Upper lobe of left lung (tissue), 6 donors: ENCODE data around the gene PPP2CA. TPM values are rescaled to one million over a fixed set of nuclear protein-coding genes. Genes with fewer than 3 reads are reported as not detected.
A peak's percentile ranks its signal among the peaks of the same experiment; 100 is the strongest.

ENCODE experiments used
- ATAC-seq, 2 donors: fragments of 200-7000 bp; cut with Tn5 transposase; one replicate each; pipeline ENCODE4 v1.9.1; 2022; ENCODE audit warnings: mild to moderate bottlenecking in 2 of 2, moderate library complexity in 2 of 2; ENCODE audit not compliant: low FRiP score in 2 of 2
- DNase-seq, 2 donors: peaks; one replicate each; pipeline ENCODE4 v3.0.0-alpha.2; 2019 to 2020
- H3K27ac ChIP-seq, 4 donors: fragments of 200-600 bp; sonication (generic); one replicate each; pipeline ENCODE4 v1.5.1; 2016 to 2019
- H3K27me3 ChIP-seq, 4 donors: fragments of 200-600 bp; sonication (generic); one replicate each; pipeline ENCODE4 v1.5.1; 2017 to 2019
- H3K36me3 ChIP-seq, 4 donors: fragments of 200-600 bp; sonication (generic); one replicate each; pipeline ENCODE4 v1.5.1; 2016 to 2019
- H3K4me1 ChIP-seq, 4 donors: fragments of 200-600 bp; sonication (generic); one replicate each; pipeline ENCODE4 v1.5.1; 2018 to 2019
- H3K4me3 ChIP-seq, 4 donors: fragments of 200-600 bp; sonication (generic); one replicate each; pipeline ENCODE4 v1.5.1; 2017 to 2019; ENCODE audit warnings: mild to moderate bottlenecking in 2 of 4, moderate library complexity in 1 of 4
- H3K9me3 ChIP-seq, 4 donors: fragments of 200-600 bp; sonication (generic); one replicate each; pipeline ENCODE4 v1.5.1; 2018 to 2019
- EP300 ChIP-seq, 4 donors: sonication (generic); formaldehyde crosslinking; IDR thresholded peaks; one replicate each; pipeline ENCODE4 v1.5.1; 2017; ENCODE audit warnings: antibody characterized with exemption in 4 of 4, control low read depth in 2 of 4
- POLR2A ChIP-seq, 4 donors: fragments of 450-650 bp; IDR thresholded peaks; one replicate each; pipeline ENCODE4 v1.5.1; 2016 to 2017; ENCODE audit warnings: antibody characterized with exemption in 4 of 4, mild to moderate bottlenecking in 2 of 4
- POLR2AphosphoS5 ChIP-seq, 2 donors: sonication (generic); formaldehyde crosslinking; IDR thresholded peaks; one replicate each; pipeline ENCODE4 v1.5.1; 2017; ENCODE audit warnings: antibody characterized with exemption in 2 of 2
- WGBS, 2 donors: methylation state at CpG; one replicate each; pipeline ENCODE4 v1.1.5; 2017 to 2018; 5-methylcytosine and 5-hydroxymethylcytosine counted together
- total RNA-seq, 6 donors: library from RNA; depleted of rRNA in 4 of 6; stranded (reverse); fragments of >200 nt in 4 of 6; gene quantifications; one replicate each; pipeline versions ENCODE4 v1.1.0 to v1.2.1, GENCODE V29; 2016 to 2021
- TF ChIP-seq, protein P1 (sequence below), 6 experiments: fragments of 450-650 bp in 4 of 6; fragments of 200-600 bp in 2 of 6; sonication (generic) in 2 of 6; IDR thresholded peaks; one replicate each; pipeline ENCODE4 v1.5.1; 2016 to 2019; ENCODE audit warnings: antibody characterized with exemption in 6 of 6
- donor health status: DM: no; HTN: no; CAD: no; lungs with moderate emphysema.
- donor health status: DM: no; HTN: yes; CAD: no; lungs with severe emphysema.

The PPP2CA gene
- total RNA-seq, 6 donors from 2014 or later, result 62.9 to 246 (median 118) TPM

DNA sequence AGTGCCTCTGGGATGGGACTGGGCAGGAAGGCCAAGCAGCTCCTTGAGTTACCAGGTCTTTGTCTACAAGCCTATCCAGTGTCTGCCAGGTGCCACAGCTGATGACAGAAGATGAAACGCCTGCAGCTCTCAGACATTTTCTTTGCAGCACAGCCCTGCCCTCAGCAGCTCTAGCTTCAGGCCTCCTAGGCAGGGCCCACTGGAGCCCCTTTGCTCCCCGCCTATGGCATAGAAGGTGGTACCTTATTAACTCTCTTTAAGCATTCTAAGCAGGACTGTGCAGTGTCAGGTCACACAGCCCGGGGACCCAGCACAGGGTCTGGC is 47.8 kb downstream of the PPP2CA start:
- 79 to 91% methylated on average over 3 of the region's 3 CpGs for WGBS, 2 donors
- DNase-seq, result no peak
- H3K4me3 ChIP-seq, result peak overlapping the region in 1 of 4 donors; percentile 79
- H3K9me3 ChIP-seq, result no peaks in the 10 kb centered on the region
- H3K27ac ChIP-seq, result peak overlapping the region in 2 of 4 donors; percentile 99 to 100
- H3K27me3 ChIP-seq, result no peaks in the 10 kb centered on the region
- H3K4me1 ChIP-seq, result peaks cover 24 to 34% (median 28%) of the 10 kb centered on the region in 4 donors
- no peak for ATAC-seq
- peaks cover 3 to 5% (median 4%) of the 10 kb centered on the region in 4 donors for H3K36me3 ChIP-seq
- TF ChIP-seq POLR2AphosphoS5 (IDR thresholded peaks at IDR 0.05), result no peak
- no peak for TF ChIP-seq POLR2A (IDR thresholded peaks at IDR 0.05)
- TF ChIP-seq, protein P1, sequence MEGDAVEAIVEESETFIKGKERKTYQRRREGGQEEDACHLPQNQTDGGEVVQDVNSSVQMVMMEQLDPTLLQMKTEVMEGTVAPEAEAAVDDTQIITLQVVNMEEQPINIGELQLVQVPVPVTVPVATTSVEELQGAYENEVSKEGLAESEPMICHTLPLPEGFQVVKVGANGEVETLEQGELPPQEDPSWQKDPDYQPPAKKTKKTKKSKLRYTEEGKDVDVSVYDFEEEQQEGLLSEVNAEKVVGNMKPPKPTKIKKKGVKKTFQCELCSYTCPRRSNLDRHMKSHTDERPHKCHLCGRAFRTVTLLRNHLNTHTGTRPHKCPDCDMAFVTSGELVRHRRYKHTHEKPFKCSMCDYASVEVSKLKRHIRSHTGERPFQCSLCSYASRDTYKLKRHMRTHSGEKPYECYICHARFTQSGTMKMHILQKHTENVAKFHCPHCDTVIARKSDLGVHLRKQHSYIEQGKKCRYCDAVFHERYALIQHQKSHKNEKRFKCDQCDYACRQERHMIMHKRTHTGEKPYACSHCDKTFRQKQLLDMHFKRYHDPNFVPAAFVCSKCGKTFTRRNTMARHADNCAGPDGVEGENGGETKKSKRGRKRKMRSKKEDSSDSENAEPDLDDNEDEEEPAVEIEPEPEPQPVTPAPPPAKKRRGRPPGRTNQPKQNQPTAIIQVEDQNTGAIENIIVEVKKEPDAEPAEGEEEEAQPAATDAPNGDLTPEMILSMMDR (IDR thresholded peaks at IDR 0.05), result no peak
- TF ChIP-seq EP300 (IDR thresholded peaks at IDR 0.05), result no peak

DNA sequence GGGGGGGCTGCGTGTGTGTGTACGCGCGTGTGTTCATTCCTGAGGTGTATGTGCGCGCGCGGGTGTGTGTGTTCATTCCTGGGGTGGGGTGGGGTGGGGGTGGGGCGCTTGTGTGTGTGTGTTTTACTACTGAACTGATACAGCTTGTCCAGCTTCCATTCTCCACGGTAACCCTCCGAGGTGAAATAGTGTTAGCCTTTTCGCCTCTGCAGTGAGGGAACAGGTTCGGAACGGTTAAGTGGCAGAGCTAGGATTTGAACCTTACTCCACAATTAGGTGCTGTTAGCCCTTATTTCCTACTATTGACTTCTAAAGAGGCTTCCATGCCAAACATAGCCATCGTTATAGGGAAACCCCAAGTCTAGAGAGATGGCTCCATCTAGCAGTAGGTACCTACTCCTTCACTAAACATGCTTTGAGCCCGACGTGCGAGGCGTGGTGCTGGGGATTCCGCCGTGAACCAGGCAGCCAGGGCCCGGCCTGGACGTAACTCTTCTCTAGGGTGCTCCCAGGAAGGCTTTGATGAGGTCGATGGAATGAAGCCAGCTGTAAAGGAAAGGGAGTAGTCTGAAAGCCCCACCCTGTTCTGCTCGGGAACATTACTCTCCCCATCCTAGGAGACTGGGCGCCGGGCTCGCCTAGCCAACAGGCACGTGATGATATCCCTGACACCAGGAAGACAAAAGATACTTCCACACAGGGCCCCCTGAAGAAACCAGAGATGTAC is 48.3 kb downstream of the PPP2CA start:
- WGBS, 2 donors, result 25 to 35% methylated on average over 20 to 29 of the region's 29 CpGs
- H3K27me3 ChIP-seq, result no peaks in the 10 kb centered on the region
- DNase-seq, result peak; percentile 50 to 73
- H3K4me1 ChIP-seq, result peaks cover 24 to 34% (median 28%) of the 10 kb centered on the region in 4 donors
- H3K36me3 ChIP-seq, result peaks cover 4 to 11% (median 6%) of the 10 kb centered on the region in 4 donors
- no peaks in the 10 kb centered on the region for H3K9me3 ChIP-seq
- TF ChIP-seq POLR2A (IDR thresholded peaks at IDR 0.05) (no peak), EP300 (IDR thresholded peaks at IDR 0.05) (no peak), POLR2AphosphoS5 (IDR thresholded peaks at IDR 0.05) (peak; percentile 5 to 30)
- TF ChIP-seq, protein P1 (IDR thresholded peaks at IDR 0.05), result no peak
- H3K27ac ChIP-seq, result peak overlapping the region; percentile 96 to 100 (median 98)
- ATAC-seq, result peak; percentile 30 to 67
- peak overlapping the region; percentile 27 to 92 (median 69) for H3K4me3 ChIP-seq

DNA sequence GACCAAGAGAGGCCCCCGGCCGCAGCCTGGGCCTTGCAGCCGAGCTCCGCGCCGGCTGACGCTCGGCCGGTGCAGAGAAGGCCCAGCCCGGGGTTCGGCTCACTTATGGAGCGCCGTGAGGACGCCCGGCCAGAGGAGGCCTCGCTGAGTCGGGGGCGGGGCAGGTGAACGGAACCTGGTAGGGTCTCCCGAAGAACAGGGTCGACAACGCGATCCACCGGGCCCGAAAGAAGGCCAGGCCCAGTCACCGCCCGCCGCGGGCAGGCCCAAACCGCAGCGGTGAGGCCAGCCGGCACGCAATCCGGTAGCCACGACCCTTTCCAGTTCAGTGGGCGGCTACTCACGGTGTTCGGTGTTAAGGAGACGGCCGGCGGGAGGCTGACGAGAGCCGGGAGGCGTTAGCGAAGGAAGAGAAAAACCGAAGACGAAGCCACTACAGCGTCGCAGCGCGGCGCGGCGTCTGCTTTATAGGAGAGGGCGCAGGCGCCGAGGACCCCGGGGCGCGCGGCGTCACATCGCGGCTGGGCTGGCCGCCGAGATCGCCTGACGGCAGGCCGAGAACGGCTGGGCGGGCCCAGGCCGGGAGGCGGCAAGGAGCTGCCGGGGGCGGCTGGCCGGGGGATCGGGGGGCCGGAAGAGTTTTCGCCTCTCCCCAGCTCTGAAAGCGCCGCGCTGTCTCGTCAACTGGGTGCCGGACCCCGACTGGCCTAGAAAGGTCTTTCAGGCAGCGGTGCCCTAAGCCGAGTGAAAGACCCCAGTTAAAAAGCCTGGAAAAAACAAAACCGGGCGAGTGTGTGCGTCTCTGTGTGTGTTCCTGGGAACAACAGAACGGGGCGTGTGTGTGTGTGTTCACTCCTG is 49.1 kb downstream of the PPP2CA start, which contains the start of gene SKP1:
TSS of gene SKP1 (minus strand) at position 440 of the 858 bp plus-strand sequence. CDS start 2,928 bp downstream, outside the sequence.
- 0 to 1% methylated on average over 18 to 46 of the region's 92 CpGs for WGBS, 2 donors
- peak within 1 kb of the TSS; percentile 96 to 100 (median 98) for H3K27ac ChIP-seq
- H3K27me3 ChIP-seq, result no peaks in the 10 kb centered on the region
- H3K4me1 ChIP-seq, result peaks cover 24 to 34% (median 28%) of the 10 kb centered on the region in 4 donors
- ATAC-seq (peak; percentile 93 to 96), DNase-seq (peak; percentile 77 to 98)
- peak within 1 kb of the TSS; percentile 59 to 92 (median 75) for H3K4me3 ChIP-seq
- no peaks in the 10 kb centered on the region for H3K9me3 ChIP-seq
- TF ChIP-seq POLR2A (IDR thresholded peaks at IDR 0.05), result peak; percentile 43 to 99 (median 95)
- TF ChIP-seq, protein P1 (IDR thresholded peaks at IDR 0.05), result peak in 1 of 6 experiments; percentile 20
- TF ChIP-seq POLR2AphosphoS5 (IDR thresholded peaks at IDR 0.05), result peak; percentile 99 to 100
- peak in 1 of 4 donors; percentile 73 for TF ChIP-seq EP300 (IDR thresholded peaks at IDR 0.05)
- H3K36me3 ChIP-seq, result peaks cover 9 to 19% (median 13%) of the 10 kb centered on the region in 4 donors

DNA sequence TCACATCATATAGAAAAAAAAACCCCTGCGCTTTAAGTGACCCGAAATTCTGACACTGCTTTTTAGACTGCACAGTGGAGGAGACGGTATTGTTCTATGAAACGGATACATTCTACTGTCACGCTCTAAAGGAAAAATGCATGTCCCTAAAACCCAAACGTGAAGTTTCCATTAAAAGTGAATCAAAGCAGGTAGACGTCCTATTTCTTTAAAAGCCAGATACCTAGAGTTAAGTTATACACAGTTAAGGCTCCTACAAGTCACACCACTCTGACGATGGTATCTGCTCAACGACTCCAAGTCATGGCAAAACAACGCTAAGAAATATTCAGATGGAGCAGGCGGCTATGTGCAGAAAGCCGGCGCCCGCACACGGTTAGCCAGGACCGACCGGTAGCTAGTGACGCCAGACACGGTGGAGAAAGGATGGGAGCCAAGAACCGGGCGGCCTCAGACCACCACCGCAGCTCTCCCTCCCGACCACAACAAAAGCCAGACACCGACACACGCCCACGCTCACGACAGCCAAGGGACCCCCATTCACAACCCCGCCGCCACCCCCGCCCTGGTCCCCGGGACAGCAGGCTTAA is 49.9 kb downstream of the PPP2CA start:
- ATAC-seq, result peak; percentile 56 to 61
- Histone ChIP-seq H3K4me1 (peaks cover 24 to 34% (median 29%) of the 10 kb centered on the region in 4 donors), H3K27me3 (no peaks in the 10 kb centered on the region), H3K27ac (peak overlapping the region; percentile 96 to 100 (median 98)), H3K4me3 (peak overlapping the region; percentile 59 to 92 (median 75)), H3K9me3 (no peaks in the 10 kb centered on the region), H3K36me3 (peaks cover 12 to 26% (median 18%) of the 10 kb centered on the region in 4 donors)
- DNase-seq, result peak in 1 of 2 donors; percentile 32
- 0 to 1% methylated on average over 17 to 24 of the region's 31 CpGs for WGBS, 2 donors
- TF ChIP-seq POLR2A (IDR thresholded peaks at IDR 0.05) (no peak), POLR2AphosphoS5 (IDR thresholded peaks at IDR 0.05) (no peak), EP300 (IDR thresholded peaks at IDR 0.05) (no peak)
- TF ChIP-seq, protein P1 (IDR thresholded peaks at IDR 0.05), result no peak
